GM18499 (cell line): Measurements from ENCODE around the gene LRRFIP2.
"Not testable (repeated sequence)": the region's sequence is repeated elsewhere in the genome, so short reads cannot be mapped to it uniquely, and the experiment has no call there.

Experiments
- ATAC-seq: cut with Tn5 transposase; IDR thresholded peaks from one replicate; pipeline ENCODE4 v1.9.1; 2021; ENCODE audit warnings: moderate number of reproducible peaks; ENCODE audit not compliant: insufficient read depth, unreplicated experiment

Gene LRRFIP2

GRCh38 chr3:37174532-37175126 is at the start of gene LRRFIP2:
Gene LRRFIP2 (minus strand): TSS chr3:37174582. CDS start chr3:37148983, 25,599 bp downstream.
- ATAC-seq: no peak

GRCh38 chr3:37223576-37223975 is 49.2 kb upstream of the LRRFIP2 start:
- ATAC-seq: no peak

GRCh38 chr3:37223141-37223558 is 48.8 kb upstream of the LRRFIP2 start:
- no peak for ATAC-seq

- not testable (repeated sequence) for ATAC-seq
Measured at GRCh38 chr3:37222542-37222941, 48.2 kb upstream of the LRRFIP2 start.

- ATAC-seq: no peak
Measured at GRCh38 chr3:37221407-37221806, 47.0 kb upstream of the LRRFIP2 start.

GRCh38 chr3:37219266-37219665 is 44.9 kb upstream of the LRRFIP2 start:
- ATAC-seq: no peak

- no peak for ATAC-seq
Measured at GRCh38 chr3:37218206-37218605, 43.8 kb upstream of the LRRFIP2 start.

- no peak for ATAC-seq
Measured at GRCh38 chr3:37217098-37217849, 42.9 kb upstream of the LRRFIP2 start.

- ATAC-seq: no peak
Measured at GRCh38 chr3:37216597-37217097, 42.3 kb upstream of the LRRFIP2 start.

- no peak for ATAC-seq
Measured at GRCh38 chr3:37214076-37214475, 39.7 kb upstream of the LRRFIP2 start.

- no peak for ATAC-seq
Measured at GRCh38 chr3:37210230-37210629, 35.8 kb upstream of the LRRFIP2 start.

GRCh38 chr3:37208576-37208975 is 34.2 kb upstream of the LRRFIP2 start:
- not testable (repeated sequence) for ATAC-seq

- ATAC-seq: not testable (repeated sequence)
Measured at GRCh38 chr3:37208008-37208407, 33.6 kb upstream of the LRRFIP2 start.

- not testable (repeated sequence) for ATAC-seq
Measured at GRCh38 chr3:37206041-37206440, 31.7 kb upstream of the LRRFIP2 start.

GRCh38 chr3:37204314-37204713 is 29.9 kb upstream of the LRRFIP2 start:
- no peak for ATAC-seq

GRCh38 chr3:37202035-37202434 is 27.7 kb upstream of the LRRFIP2 start:
- no peak for ATAC-seq

- ATAC-seq: no peak
Measured at GRCh38 chr3:37200141-37200540, 25.8 kb upstream of the LRRFIP2 start.

- ATAC-seq: no peak
Measured at GRCh38 chr3:37198996-37199395, 24.6 kb upstream of the LRRFIP2 start.

GRCh38 chr3:37198547-37198946 is 24.2 kb upstream of the LRRFIP2 start:
- ATAC-seq: no peak

- ATAC-seq: no peak
Measured at GRCh38 chr3:37197810-37198371, 23.5 kb upstream of the LRRFIP2 start.

GRCh38 chr3:37194533-37194932 is 20.2 kb upstream of the LRRFIP2 start:
- ATAC-seq: no peak
